ENCODE measurements around the gene DUOX1. TPM values are rescaled to one million over a fixed set of nuclear protein-coding genes. Genes with fewer than 3 reads are reported as not detected.
"Not testable (repeated sequence)": the region's sequence is repeated elsewhere in the genome, so short reads cannot be mapped to it uniquely, and the experiment has no call there.

The DUOX1 gene
- total RNA-seq (2014; rRNA removed; shearing (Covaris generic)) = 1.5 and 3.1 TPM in 2 replicates

DNA sequence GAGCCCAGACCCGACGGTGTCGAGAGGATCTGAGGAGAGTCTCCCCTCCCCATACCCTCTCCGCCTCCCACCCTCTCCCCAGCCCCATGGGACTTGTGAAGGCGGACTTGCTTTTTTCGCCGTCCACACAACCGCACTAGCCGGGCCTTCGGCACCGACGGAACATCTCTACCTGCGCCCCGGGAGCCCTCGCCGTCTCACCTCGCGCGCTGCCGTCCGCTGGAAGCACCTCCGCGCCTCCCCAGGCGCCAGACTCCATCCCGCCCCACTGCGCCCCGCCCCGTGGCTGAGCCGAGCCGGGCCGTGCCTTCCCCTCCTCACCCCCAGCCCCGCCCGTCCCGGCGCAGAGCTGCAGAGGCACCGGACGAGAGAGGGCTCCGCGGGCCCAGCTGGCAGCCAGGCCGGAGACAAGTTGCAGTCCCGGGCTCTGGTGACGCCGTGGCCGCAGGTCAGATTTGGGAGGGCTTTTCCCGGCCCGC, at the start of gene DUOX1, which contains the start of gene DUOXA1:
TSS of gene DUOX1 (plus strand) at position 344 of the 479 bp plus-strand sequence. CDS start 1,973 bp downstream, outside the sequence.
TSS of gene DUOXA1 (minus strand) at position 229 of the 479 bp plus-strand sequence. CDS start 6,865 bp downstream, outside the sequence.
- DNase-seq (ENCODE audit: low spot score) = no peak

DNA sequence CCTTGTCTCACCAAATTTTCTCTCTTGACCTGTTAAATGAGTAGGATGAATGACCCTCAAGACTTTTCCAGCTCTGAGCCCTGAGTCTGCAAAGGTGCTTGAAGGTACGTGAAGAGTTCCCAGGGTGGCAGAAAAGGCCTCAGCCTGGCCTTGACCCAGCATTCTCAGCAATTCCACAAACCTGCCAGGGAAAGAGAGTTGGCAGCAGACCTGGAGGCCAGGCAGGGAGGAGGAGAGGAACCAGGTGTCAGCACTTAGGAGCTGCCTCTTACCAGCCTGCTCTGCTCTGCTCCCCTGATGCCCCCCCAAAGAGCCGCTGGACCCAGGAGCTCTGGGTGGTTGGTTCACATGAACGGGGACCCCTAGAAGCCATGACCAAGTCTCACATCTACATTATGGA, 49.2 kb upstream of the DUOX1 start:
- DNase-seq (ENCODE audit: low spot score) = not testable (repeated sequence)

GRCh38 chr15:45082412-45082811, 47.4 kb upstream of the DUOX1 start:
- not testable (repeated sequence) for DNase-seq (ENCODE audit: low spot score)

DNA sequence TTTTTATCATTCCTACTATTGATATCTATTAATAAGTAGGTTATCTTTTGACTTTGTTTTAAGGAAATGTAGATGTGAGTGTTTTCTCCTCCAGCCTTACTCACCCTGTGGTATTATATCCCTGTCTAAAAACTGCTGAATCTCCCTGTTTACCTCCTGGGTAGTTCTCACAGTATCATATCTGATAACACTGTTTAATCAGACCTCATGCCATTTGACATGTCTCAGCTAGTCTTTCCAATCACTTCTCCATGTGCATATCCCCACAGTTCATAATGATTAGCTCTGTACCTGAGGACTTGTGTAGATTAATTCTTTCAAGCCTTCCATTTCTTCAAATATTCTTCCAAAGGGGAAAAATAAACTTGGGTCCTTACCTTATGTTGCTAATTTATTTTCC, 46.6 kb upstream of the DUOX1 start:
- DNase-seq (ENCODE audit: low spot score) = no peak

GRCh38 chr15:45084163-45084562, 45.6 kb upstream of the DUOX1 start:
- DNase-seq (ENCODE audit: low spot score) = no peak

- DNase-seq (ENCODE audit: low spot score) = no peak
Observed at GRCh38 chr15:45087513-45087912, 42.3 kb upstream of the DUOX1 start.

DNA sequence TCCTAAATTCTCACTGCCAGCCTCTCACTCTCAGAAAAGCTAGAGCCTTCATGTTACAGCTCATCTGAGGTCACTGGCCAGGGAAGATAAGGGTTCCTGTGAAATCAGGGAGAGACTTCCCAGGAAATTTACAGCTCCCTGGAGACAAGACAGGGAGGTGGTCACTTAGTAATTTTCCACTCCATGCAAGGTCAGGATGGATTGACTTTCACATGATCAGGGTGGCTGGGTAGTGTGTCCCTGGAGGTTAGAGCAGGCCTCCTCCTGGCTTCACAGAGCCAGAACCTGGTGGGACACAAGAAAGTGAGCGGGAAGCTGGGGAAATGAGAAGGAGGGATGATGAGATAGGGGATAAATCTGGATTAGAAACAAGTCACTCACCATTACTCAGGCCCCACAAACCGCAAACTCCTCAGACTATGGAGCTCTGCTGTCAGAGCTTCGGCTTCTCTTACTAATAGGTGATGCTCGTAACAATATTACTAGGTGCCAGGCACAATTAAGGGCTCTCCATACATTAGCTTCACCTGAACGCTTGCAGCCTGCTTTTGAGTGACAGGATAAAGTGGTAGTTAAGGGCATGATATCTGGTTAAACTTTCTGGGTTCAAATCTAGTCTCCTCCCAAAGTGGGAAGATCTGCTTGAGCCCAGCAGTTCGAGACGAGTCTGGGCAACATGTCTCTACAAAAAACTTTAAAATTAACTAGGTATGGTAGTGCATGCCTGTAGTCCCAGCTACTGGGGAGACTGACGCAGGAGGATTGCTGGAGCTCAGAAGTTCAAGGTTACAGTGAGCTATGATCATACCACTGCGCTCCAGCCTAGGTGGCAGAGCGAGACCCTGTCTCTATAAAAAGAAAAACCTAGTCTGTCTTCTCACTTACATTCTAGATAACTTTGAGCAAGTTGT, 40.7 kb upstream of the DUOX1 start:
- DNase-seq (ENCODE audit: low spot score) = no peak

DNA sequence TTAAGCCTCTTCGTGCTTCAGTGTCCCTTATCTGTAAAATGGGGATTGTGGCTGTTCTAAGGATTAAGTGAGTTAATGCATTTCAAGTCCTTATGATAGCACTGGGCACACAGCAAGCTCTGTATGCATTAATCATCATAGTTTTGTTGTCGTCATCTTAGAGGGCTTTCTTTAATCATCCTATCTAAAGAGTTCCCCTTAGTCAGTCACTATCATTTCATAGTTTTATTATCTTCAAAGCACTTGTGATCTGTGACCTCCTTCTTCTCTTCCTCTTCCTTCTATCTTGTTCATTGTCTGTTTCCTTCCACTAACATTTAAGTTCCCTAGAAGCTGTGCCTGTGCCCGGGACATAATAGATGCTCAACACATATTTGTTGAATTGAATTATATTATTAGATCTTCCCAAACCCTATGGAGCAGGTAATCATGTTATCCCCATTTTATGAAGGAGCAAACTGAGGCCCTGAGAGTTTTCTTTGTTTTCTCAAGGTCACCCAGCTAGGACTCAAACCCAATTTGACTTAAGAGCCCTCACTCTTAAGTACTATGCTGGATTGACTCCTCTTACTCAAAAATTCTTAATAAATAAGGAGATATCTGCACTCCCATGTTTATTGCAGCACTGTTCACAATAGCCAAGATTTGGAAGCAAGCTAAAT, 40.0 kb upstream of the DUOX1 start:
- no peak for DNase-seq (ENCODE audit: low spot score)

DNA sequence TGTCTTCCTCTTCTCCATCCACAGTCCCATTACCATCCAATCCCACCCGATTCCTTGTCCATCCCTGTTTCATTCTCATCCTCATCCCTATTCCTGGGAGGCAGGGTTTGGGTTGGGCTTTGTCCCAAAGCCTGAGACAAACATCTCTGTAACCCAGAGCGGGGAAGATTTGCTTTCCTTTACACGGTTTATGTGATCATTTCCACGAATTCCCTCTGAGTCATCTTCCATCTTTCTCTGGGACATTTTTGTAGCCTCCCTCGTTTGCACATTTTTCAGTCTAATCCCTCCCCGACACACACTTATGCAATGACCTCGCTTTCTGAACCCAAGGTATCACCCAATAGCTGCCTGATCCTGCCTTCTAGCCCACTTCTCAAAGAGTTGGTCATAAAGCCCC, 38.6 kb upstream of the DUOX1 start:
- no peak for DNase-seq (ENCODE audit: low spot score)

- no peak for DNase-seq (ENCODE audit: low spot score)
Observed at GRCh38 chr15:45091576-45091975, 38.2 kb upstream of the DUOX1 start.

DNA sequence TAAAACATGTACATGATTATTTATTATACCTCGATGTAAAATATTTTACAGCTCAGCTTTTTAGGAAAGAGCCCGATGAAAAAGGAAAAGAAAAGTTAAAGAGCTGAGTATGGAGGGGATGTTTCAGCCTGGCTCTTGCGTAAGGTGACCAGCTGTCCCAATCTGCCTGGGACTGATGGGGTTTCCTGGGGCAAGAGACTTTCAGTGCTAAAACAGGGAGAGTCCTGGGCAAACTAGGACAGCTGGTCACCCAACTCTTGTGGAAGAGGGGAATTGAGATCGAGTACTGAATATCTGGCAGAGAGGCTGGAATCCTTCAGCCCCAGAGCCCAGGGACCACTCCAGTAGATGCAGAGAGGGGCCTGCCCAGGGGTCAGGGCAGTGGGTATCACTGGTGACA, 36.8 kb upstream of the DUOX1 start:
- DNase-seq (ENCODE audit: low spot score) = no peak

GRCh38 chr15:45093622-45094357, 36.0 kb upstream of the DUOX1 start:
- DNase-seq (ENCODE audit: low spot score) = no peak

GRCh38 chr15:45094358-45094730, 35.5 kb upstream of the DUOX1 start:
- no peak for DNase-seq (ENCODE audit: low spot score)

DNA sequence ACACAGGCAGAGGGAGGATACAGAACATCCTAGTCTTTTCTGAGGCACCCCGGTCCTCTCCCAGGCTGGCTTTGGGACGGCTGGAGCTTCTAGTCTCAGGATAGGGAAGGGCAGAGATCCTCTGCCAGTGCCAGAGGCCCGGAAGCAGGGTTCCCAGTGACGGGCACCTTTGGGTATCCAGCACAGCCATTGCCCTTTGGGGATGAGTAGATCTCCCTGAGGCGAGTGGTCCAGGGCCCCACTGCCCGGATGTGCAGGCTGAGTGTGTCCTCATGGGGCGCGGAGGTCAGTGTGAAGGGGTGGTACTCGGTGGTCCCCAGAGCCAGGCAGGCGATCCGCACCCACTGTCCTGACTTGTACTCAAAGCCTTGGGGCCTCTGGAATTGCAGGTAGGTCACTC, 34.1 kb upstream of the DUOX1 start:
- DNase-seq (ENCODE audit: low spot score) = no peak

DNA sequence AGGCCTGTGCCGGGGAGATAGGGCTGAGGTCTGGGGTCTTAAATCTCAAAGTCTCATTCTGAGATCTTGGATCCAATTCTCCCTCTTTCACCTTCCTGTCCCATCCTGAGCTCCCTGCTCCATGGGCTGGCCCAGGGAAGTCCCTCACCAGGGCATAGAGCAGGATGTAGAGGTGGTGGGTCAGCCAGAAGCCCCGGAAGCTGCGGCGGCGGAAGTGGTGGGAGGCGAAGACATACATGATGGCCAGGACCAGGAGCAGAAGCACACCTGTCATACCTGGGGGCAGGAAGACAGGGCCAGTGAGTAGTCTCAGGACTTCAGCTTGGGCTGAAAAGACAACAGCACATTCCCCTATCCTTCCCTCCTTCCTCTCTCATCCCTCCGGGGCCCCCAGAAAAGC, 32.3 kb upstream of the DUOX1 start:
- no peak for DNase-seq (ENCODE audit: low spot score)

DNA sequence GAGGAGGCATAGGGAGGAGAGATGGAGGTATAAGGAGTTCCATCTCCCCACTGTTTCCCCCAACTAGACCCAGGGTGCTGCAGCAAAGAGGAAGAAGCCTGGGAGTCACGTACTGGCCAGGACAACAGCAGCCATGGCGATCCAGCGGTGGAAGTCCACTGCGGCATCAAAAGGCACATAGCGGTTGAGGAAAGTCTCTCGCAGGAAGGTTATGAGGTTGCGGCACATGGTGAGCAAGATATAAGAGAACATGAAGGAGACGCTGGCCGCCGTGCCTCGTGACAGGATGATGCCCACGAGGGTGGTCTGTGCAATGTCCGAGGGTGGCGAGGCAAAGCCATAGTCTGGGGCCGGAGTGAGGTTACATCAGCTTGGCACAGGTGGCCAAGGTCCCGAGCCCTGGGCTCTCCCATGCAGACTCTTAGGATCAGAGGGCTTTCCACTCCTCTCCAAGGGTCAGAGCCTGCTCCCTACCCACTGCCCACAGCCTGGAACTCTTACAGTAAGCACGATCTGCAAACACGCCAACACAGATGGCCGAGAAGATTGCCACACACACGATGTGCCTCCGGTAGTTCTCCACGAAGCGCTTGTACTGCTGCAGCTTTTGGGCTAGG, 30.1 kb upstream of the DUOX1 start:
- no peak for DNase-seq (ENCODE audit: low spot score)

DNA sequence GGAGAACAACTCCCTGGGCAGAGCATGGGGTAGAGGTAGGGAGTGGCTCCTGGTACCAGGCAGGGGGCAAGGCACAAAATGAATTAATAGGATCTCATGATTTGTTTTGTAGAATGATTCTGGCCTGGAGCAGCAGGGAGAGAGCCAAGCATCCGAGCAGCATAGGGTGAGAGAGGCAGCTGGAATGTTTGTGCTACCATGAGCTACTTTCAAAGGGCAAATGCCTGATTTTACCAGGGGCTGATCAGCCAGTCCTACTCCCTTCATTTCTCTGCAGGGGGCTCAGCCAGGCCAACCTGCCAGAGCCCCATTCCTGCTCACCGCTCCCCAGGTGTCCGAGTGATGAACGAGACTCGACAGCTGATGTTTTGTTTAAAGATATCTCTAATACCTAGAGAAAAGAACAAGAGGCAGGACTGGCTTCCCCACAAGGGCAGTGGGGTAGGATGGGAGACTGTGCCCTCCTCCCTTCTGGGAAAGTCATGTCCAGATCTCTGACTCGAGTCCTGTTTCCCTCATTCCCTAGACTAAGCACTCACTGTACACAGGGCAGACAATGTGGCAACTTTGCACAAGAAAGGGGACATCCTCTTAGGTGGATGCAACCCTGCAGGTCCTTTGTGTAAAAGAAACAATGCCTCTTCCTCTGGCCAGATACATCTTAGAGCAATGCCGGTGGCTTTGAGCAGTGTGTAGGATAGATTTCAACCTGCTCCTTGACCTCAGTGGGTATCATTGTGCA, 28.7 kb upstream of the DUOX1 start:
- DNase-seq (ENCODE audit: low spot score) = no peak

GRCh38 chr15:45101749-45102148, 28.0 kb upstream of the DUOX1 start:
- no peak for DNase-seq (ENCODE audit: low spot score)

GRCh38 chr15:45102226-45102625, 27.6 kb upstream of the DUOX1 start:
- no peak for DNase-seq (ENCODE audit: low spot score)

GRCh38 chr15:45104170-45104569, 25.6 kb upstream of the DUOX1 start:
- not testable (repeated sequence) for DNase-seq (ENCODE audit: low spot score)

GRCh38 chr15:45105586-45105985, 24.2 kb upstream of the DUOX1 start:
- DNase-seq (ENCODE audit: low spot score) = no peak

Measured in HT-29 (cell line).